Esophagus muscularis mucosa (tissue), 4 donors: ENCODE data around the gene C20orf141. TPM values are rescaled to one million over a fixed set of nuclear protein-coding genes. Genes with fewer than 3 reads are reported as not detected.
A peak's percentile ranks its signal among the peaks of the same experiment; 100 is the strongest.

Experiments used
- DNase-seq: peaks from one replicate; pipeline ENCODE4 v3.0.0-alpha.2; 2017; ENCODE audit errors: extremely low spot score
- H3K27ac ChIP-seq, 4 donors: fragments of 200-600 bp; sonication (generic); replicated peaks in 1 of 4; 1 replicate in 3 of 4; 2 replicates in 1 of 4; pipeline ENCODE4 v1.5.1; 2016 to 2019; ENCODE audit warnings: mild to moderate bottlenecking in 1 of 4
- H3K27me3 ChIP-seq, 4 donors: fragments of 200-600 bp; sonication (generic); one replicate each; pipeline versions ENCODE4 v1.5.1 to v1.6.0; 2016 to 2019
- H3K36me3 ChIP-seq, 4 donors: fragments of 200-600 bp; sonication (generic); one replicate each; pipeline ENCODE4 v1.5.1; 2016 to 2019
- H3K4me1 ChIP-seq, 4 donors: fragments of 200-600 bp; sonication (generic); one replicate each; pipeline ENCODE4 v1.5.1; 2016 to 2019
- H3K4me3 ChIP-seq, 4 donors: fragments of 200-600 bp; sonication (generic); 1 replicate in 2 of 4; 2 replicates in 2 of 4; pipeline ENCODE4 v1.5.1; 2016 to 2019; ENCODE audit warnings: mild to moderate bottlenecking in 4 of 4, moderate library complexity in 1 of 4
- H3K9me3 ChIP-seq, 4 donors: fragments of 200-600 bp; sonication (generic); 1 replicate in 3 of 4; 2 replicates in 1 of 4; pipeline ENCODE4 v1.5.1; 2016 to 2019
- CTCF ChIP-seq, 3 experiments: fragments of 200-600 bp in 2 of 3; fragments of 450-650 bp in 1 of 3; sonication (generic) in 2 of 3; IDR thresholded peaks; one replicate each; pipeline ENCODE4 v1.5.1; 2017 to 2019; ENCODE audit warnings: antibody characterized with exemption in 3 of 3, mild to moderate bottlenecking in 2 of 3, moderate library complexity in 1 of 3
- EP300 ChIP-seq: sonication (generic); formaldehyde crosslinking; IDR thresholded peaks from one replicate; pipeline ENCODE4 v1.6.1; 2017; ENCODE audit warnings: antibody characterized with exemption
- POLR2A ChIP-seq: fragments of 450-650 bp; IDR thresholded peaks from one replicate; pipeline ENCODE4 v1.6.1; 2017; ENCODE audit warnings: antibody characterized with exemption, moderate library complexity, mild to moderate bottlenecking, low read depth
- POLR2AphosphoS5 ChIP-seq, 2 donors: sonication (generic); formaldehyde crosslinking; IDR thresholded peaks; one replicate each; pipeline ENCODE4 v1.6.1; 2017; ENCODE audit warnings: antibody characterized with exemption in 2 of 2
- WGBS: methylation state at CpG from one replicate; pipeline ENCODE4 v1.1.5; 2018; 5-methylcytosine and 5-hydroxymethylcytosine counted together
- intact Hi-C: fragments of 100-400 bp; cut with DNase I; formaldehyde crosslinking; loops from one replicate; pipeline ENCODE4 v1.15.1; 2023
- total RNA-seq, 4 donors: library from RNA; depleted of rRNA; stranded (reverse); fragments of >200 nt; gene quantifications; one replicate each; pipeline versions ENCODE4 v1.1.0 to v1.2.1, GENCODE V29; 2016

Gene C20orf141
- total RNA-seq, 4 donors from 2014 or later = not detected

DNA sequence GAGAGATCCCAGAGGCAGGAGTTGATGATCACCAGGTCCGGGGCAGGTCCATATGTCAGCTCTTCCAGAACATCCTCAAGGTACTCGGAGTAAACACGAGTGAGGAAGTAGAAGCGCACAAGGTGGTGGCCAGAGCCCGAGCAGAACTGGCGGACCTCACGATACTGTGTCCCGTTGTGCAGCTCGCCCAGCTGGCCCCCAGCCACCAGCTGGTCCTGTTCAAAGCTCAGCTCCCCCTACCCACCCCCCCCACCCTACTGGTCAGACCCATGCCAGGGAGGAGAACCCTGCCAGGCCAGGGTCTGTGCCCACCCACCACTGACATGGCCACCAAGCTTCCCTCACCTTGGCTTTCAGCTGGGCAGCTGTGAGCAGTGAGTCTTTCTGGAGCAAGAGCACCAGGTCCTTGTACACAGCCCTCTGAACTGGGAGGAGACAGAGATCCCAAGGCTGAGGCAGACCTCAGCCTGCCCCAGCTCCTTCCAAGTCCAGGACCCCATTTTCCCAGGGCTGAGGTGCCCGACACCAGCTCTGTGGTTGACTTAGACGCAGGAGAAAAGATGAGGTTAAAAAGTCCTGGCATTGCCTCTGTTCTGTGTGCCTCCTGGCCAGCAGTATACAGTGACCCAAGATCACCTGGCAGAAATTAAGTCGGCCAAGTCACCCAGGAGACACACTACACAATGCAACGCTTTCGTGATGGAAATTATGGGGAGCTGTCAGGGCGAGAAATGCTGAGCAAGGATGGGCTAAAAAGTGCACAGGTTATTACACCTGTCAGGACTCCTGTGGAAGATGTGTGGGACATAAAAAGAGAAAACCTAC lies 24.3 kb downstream of the C20orf141 start:
- TF ChIP-seq POLR2AphosphoS5 (IDR thresholded peaks at IDR 0.05) (no peak), EP300 (no peak), POLR2A (no peak), CTCF (IDR thresholded peaks at IDR 0.05) (no peak)
- DNase-seq = no peak
- no peaks in the 10 kb centered on the region for H3K27me3 ChIP-seq
- no peak overlapping the region for H3K4me3 ChIP-seq
- intact Hi-C loops = no loop called here
- peaks cover 15 to 32% (median 25%) of the 10 kb centered on the region in 4 donors for H3K4me1 ChIP-seq
- H3K27ac ChIP-seq = no peak overlapping the region
- no peaks in the 10 kb centered on the region for H3K9me3 ChIP-seq
- peaks cover 0 to 30% (median 22%) of the 10 kb centered on the region in 4 donors for H3K36me3 ChIP-seq
- WGBS = 92% methylated on average over 9 of the region's 15 CpGs

- H3K4me3 ChIP-seq = peak overlapping the region; percentile 84 to 96 (median 93)
- DNase-seq = no peak
- WGBS = 87% methylated on average over 11 of the region's 21 CpGs
- H3K4me1 ChIP-seq = peaks cover 15 to 32% (median 25%) of the 10 kb centered on the region in 4 donors
- TF ChIP-seq POLR2A = no peak
- no peaks in the 10 kb centered on the region for H3K27me3 ChIP-seq
- peak overlapping the region; percentile 89 to 94 (median 91) for H3K27ac ChIP-seq
- H3K36me3 ChIP-seq = peaks cover 0 to 34% (median 22%) of the 10 kb centered on the region in 4 donors
- H3K9me3 ChIP-seq = no peaks in the 10 kb centered on the region
- intact Hi-C loops = loop anchor here (2.0 to 10.0 kb wide), 2 partner anchors 33 to 145 kb away; partner anchors contain the start of genes EBF4 and PTPRA
Observed at GRCh38 chr20:2839732-2840137, 24.9 kb downstream of the C20orf141 start.

DNA sequence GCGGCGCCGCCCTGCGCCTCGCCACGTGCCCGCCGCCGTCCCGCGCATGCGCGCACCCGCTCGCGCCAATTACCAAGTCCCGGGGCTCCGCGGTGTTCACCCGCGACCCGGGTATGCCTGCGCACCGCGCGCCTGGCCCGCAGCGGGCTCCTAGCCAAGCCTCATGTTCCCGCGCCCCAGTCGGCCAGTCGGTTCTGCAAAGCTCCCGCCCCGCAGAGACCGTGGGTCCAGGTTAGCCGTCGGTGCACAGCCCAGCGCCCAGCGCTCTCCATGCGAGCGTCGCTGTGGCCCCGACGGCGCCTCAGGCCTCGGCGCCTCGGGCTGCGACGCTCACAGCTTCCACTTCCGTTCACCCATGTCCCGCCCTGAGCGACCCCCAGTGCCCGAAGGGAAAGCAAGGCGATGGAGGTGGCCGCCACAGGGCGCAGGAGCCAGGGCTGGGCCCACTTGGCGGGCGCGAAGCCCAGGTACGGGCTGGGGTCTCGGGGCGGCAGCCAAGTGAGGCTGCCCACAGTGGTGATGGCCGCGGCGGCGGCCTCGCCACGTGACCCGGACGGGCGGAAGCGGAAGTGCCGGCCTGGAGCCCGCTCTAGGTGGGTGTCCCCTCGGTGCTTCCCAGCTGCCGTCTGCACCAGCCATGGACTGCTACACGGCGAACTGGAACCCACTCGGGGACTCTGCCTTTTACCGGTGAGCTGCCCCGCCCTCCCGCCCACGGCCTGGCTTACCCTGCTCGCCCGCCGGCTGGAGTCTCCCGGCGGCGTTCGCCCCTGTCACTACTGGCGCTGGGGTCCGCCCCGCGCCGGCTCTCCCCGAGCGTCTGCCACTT lies 25.6 kb downstream of the C20orf141 start, which contains the start of the genes PCED1A and VPS16:
PCED1A (minus strand) TSS at position 518 of the 829 bp plus-strand sequence. CDS start 743 bp downstream, outside the sequence.
VPS16 (plus strand) TSS at position 608 of the 829 bp plus-strand sequence; CDS start at position 638, 30 bp downstream.
- Histone ChIP-seq H3K9me3 (no peaks in the 10 kb centered on the region), H3K27ac (peak within 1 kb of the TSS; percentile 89 to 94 (median 91)), H3K4me1 (peaks cover 15 to 32% (median 25%) of the 10 kb centered on the region in 4 donors), H3K27me3 (no peaks in the 10 kb centered on the region), H3K4me3 (peak within 1 kb of the TSS; percentile 84 to 96 (median 93)), H3K36me3 (peaks cover 0 to 30% (median 20%) of the 10 kb centered on the region in 4 donors)
- TF ChIP-seq EP300 (no peak), POLR2AphosphoS5 (IDR thresholded peaks at IDR 0.05) (peak; percentile 79 to 88), CTCF (IDR thresholded peaks at IDR 0.05) (no peak), POLR2A (no peak)
- 0% methylated on average over 14 of the region's 98 CpGs for WGBS
- intact Hi-C loops = loop anchor here (2.0 to 10.0 kb wide), 2 partner anchors 32 to 146 kb away; partner anchors contain the start of genes EBF4 and PTPRA
- DNase-seq = peak; percentile 96

GRCh38 chr20:2840967-2841531 lies 26.3 kb downstream of the C20orf141 start:
- 15% methylated on average over 4 of the region's 33 CpGs for WGBS
- TF ChIP-seq POLR2A (no peak), CTCF (IDR thresholded peaks at IDR 0.05) (no peak), EP300 (no peak), POLR2AphosphoS5 (IDR thresholded peaks at IDR 0.05) (no peak)
- H3K4me3 ChIP-seq = peak overlapping the region; percentile 84 to 96 (median 93)
- H3K36me3 ChIP-seq = peaks cover 0 to 26% (median 18%) of the 10 kb centered on the region in 4 donors
- intact Hi-C loops = loop anchor here (2.0 to 10.0 kb wide), 2 partner anchors 32 to 146 kb away; partner anchors contain the start of genes EBF4 and PTPRA
- peak; percentile 96 for DNase-seq
- H3K9me3 ChIP-seq = no peaks in the 10 kb centered on the region
- peak overlapping the region; percentile 89 to 94 (median 91) for H3K27ac ChIP-seq
- peaks cover 15 to 32% (median 25%) of the 10 kb centered on the region in 4 donors for H3K4me1 ChIP-seq
- no peaks in the 10 kb centered on the region for H3K27me3 ChIP-seq
